Trophoblast cell (in vitro differentiated cells and primary cell): ENCODE results near the gene MLXIP.

Experiments used
- DNase-seq, 2 donors: peaks; one replicate each; pipeline ENCODE4 v3.0.0-alpha.2; 2016
- H2AFZ ChIP-seq: 2 replicates; pipeline ENCODE4 v1.6.1; 2013; ENCODE audit warnings: low read length, moderate library complexity, mild to moderate bottlenecking; ENCODE audit not compliant: insufficient read depth, poor library complexity
- H2AK5ac ChIP-seq: 2 replicates; pipeline ENCODE4 v1.6.1; 2013; ENCODE audit warnings: mild to moderate bottlenecking, low read length
- H2BK120ac ChIP-seq: 2 replicates; pipeline ENCODE4 v1.6.1; 2013; ENCODE audit warnings: low read length, mild to moderate bottlenecking, moderate library complexity; ENCODE audit not compliant: insufficient read depth, poor library complexity
- H2BK12ac ChIP-seq: 2 replicates; pipeline ENCODE4 v1.6.1; 2013; ENCODE audit warnings: mild to moderate bottlenecking, low read length, moderate library complexity
- H2BK5ac ChIP-seq: 2 replicates; pipeline ENCODE4 v1.6.1; 2013; ENCODE audit warnings: low read length, low read depth, moderate library complexity, mild to moderate bottlenecking; ENCODE audit not compliant: poor library complexity
- H3K14ac ChIP-seq: 2 replicates; pipeline ENCODE4 v1.6.1; 2013; ENCODE audit warnings: mild to moderate bottlenecking, low read length
- H3K18ac ChIP-seq: 2 replicates; pipeline ENCODE4 v1.6.1; 2013; ENCODE audit warnings: mild to moderate bottlenecking, low read length
- H3K23ac ChIP-seq: 2 replicates; pipeline ENCODE4 v1.6.1; 2013; ENCODE audit warnings: low read length
- H3K27ac ChIP-seq: 2 replicates; pipeline ENCODE4 v1.5.1; 2013; ENCODE audit warnings: low read depth, mild to moderate bottlenecking, inconsistent platforms, low read length, moderate library complexity
- H3K27me3 ChIP-seq: 2 replicates; pipeline ENCODE4 v1.6.1; 2013; ENCODE audit warnings: inconsistent platforms, mild to moderate bottlenecking, low read length, moderate library complexity; ENCODE audit not compliant: insufficient read depth
- H3K36me3 ChIP-seq, 2 experiments: 1 replicate in 1 of 2; 2 replicates in 1 of 2; pipeline ENCODE4 v1.6.1; 2013; ENCODE audit warnings: low read length in 2 of 2, mild to moderate bottlenecking in 2 of 2, moderate library complexity in 1 of 2; ENCODE audit not compliant: insufficient read depth in 2 of 2, control insufficient read depth in 1 of 2
- H3K4ac ChIP-seq: 2 replicates; pipeline ENCODE4 v1.6.1; 2013; ENCODE audit warnings: low read depth, mild to moderate bottlenecking, low read length, moderate library complexity
- H3K4me1 ChIP-seq, 2 experiments: 1 replicate in 1 of 2; 2 replicates in 1 of 2; pipeline ENCODE4 v1.6.1; 2013; ENCODE audit warnings: low read length in 2 of 2, mild to moderate bottlenecking in 2 of 2, moderate library complexity in 1 of 2; ENCODE audit not compliant: insufficient read depth in 2 of 2, control insufficient read depth in 1 of 2
- H3K4me2 ChIP-seq: 2 replicates; pipeline ENCODE4 v1.6.1; 2013; ENCODE audit warnings: inconsistent platforms, mild to moderate bottlenecking, low read length, moderate library complexity
- H3K4me3 ChIP-seq: 2 replicates; pipeline ENCODE4 v1.5.1; 2013; ENCODE audit warnings: mild to moderate bottlenecking, low read depth, low read length, inconsistent platforms
- H3K79me1 ChIP-seq: one replicate; pipeline ENCODE4 v1.6.1; 2013; ENCODE audit warnings: low read length
- H3K79me2 ChIP-seq: 2 replicates; pipeline ENCODE4 v1.6.1; 2013; ENCODE audit warnings: low read length, mild to moderate bottlenecking; ENCODE audit not compliant: control insufficient read depth, insufficient read depth, poor library complexity
- H3K9ac ChIP-seq: 2 replicates; pipeline ENCODE4 v1.6.1; 2013; ENCODE audit warnings: mild to moderate bottlenecking, low read length
- H3K9me3 ChIP-seq: 2 replicates; pipeline ENCODE4 v1.6.1; 2013; ENCODE audit warnings: low read depth, mild to moderate bottlenecking, control low read depth, inconsistent platforms, low read length; ENCODE audit not compliant: insufficient read depth
- H4K12ac ChIP-seq: 2 replicates; pipeline ENCODE4 v1.6.1; 2013; ENCODE audit warnings: low read depth, mild to moderate bottlenecking, low read length, moderate library complexity
- H4K8ac ChIP-seq: 2 replicates; pipeline ENCODE4 v1.6.1; 2013; ENCODE audit warnings: low read depth, mild to moderate bottlenecking, low read length, moderate library complexity
- H4K91ac ChIP-seq: one replicate; pipeline ENCODE4 v1.6.1; 2013; ENCODE audit warnings: low read depth, mild to moderate bottlenecking, low read length, moderate library complexity
- WGBS: extraction: QIAGEN DNeasy Blood & Tissue Kit; methylation state at CpG from one replicate; pipeline ENCODE4 v1.1.7; 2013; ENCODE audit warnings: missing lambda C conversion rate; ENCODE audit not compliant: insufficient read length, insufficient coverage; ENCODE audit errors: extremely low coverage; 5-methylcytosine and 5-hydroxymethylcytosine counted together

Gene MLXIP

GRCh38 chr12:122049827-122050226 is 28.7 kb upstream of the MLXIP start:
- H2BK5ac ChIP-seq, result no peak overlapping the region
- no peak for DNase-seq
- H3K9ac ChIP-seq, result no peak overlapping the region

GRCh38 chr12:122050706-122051105 is 27.9 kb upstream of the MLXIP start:
- H4K8ac ChIP-seq, result no peak overlapping the region
- no peaks in the 10 kb centered on the region for H3K79me2 ChIP-seq
- no peak overlapping the region for H2AK5ac ChIP-seq
- no peak overlapping the region for H3K4ac ChIP-seq
- H3K18ac ChIP-seq, result no peak overlapping the region
- H3K79me1 ChIP-seq, result no peaks in the 10 kb centered on the region
- no peak overlapping the region for H2AFZ ChIP-seq
- H3K36me3 ChIP-seq, result peaks cover 0 to 3% of the 10 kb centered on the region in 2 experiments
- H3K9me3 ChIP-seq, result peaks cover 3% of the 10 kb centered on the region
- H3K27ac ChIP-seq, result no peak overlapping the region
- no peak overlapping the region for H3K4me2 ChIP-seq
- no peak overlapping the region for H3K4me3 ChIP-seq
- no peak overlapping the region for H2BK120ac ChIP-seq
- no peak overlapping the region for H3K23ac ChIP-seq
- WGBS, result no CpG with 5 or more reads among the region's 20 CpGs
- no peaks in the 10 kb centered on the region for H3K27me3 ChIP-seq
- H3K14ac ChIP-seq, result no peak overlapping the region
- H3K4me1 ChIP-seq, result no peaks in the 10 kb centered on the region
- no peak for DNase-seq
- no peak overlapping the region for H3K9ac ChIP-seq
- no peak overlapping the region for H2BK5ac ChIP-seq
- H4K12ac ChIP-seq, result no peak overlapping the region
- no peak overlapping the region for H4K91ac ChIP-seq
- H2BK12ac ChIP-seq, result no peak overlapping the region

More at GRCh38 chr12:122049827-122050226, 28.7 kb upstream of the MLXIP start:
- Histone ChIP-seq H3K4me1 (no peaks in the 10 kb centered on the region), H3K14ac (no peak overlapping the region), H3K36me3 (peaks cover 0 to 1% of the 10 kb centered on the region in 2 experiments), H4K8ac (peak overlapping the region; percentile 53), H3K23ac (no peak overlapping the region), H4K12ac (no peak overlapping the region), H3K4me2 (no peak overlapping the region), H4K91ac (no peak overlapping the region), H2AK5ac (no peak overlapping the region), H3K27ac (no peak overlapping the region), H3K79me2 (no peaks in the 10 kb centered on the region), H2BK12ac (no peak overlapping the region), H3K79me1 (no peaks in the 10 kb centered on the region), H2BK120ac (no peak overlapping the region), H3K9me3 (peaks cover 3% of the 10 kb centered on the region), H2AFZ (no peak overlapping the region), H3K18ac (no peak overlapping the region), H3K4ac (no peak overlapping the region), H3K4me3 (no peak overlapping the region), H3K27me3 (no peaks in the 10 kb centered on the region)
- no CpG with 5 or more reads among the region's 9 CpGs for WGBS

- H3K4me3 ChIP-seq, result no peak overlapping the region
- H3K4me2 ChIP-seq, result no peak overlapping the region
- no peaks in the 10 kb centered on the region for H3K27me3 ChIP-seq
- no peak overlapping the region for H4K12ac ChIP-seq
- H3K79me1 ChIP-seq, result no peaks in the 10 kb centered on the region
- H2AFZ ChIP-seq, result no peak overlapping the region
- no peaks in the 10 kb centered on the region for H3K9me3 ChIP-seq
- H2BK120ac ChIP-seq, result no peak overlapping the region
- H3K18ac ChIP-seq, result no peak overlapping the region
- no peak overlapping the region for H3K27ac ChIP-seq
- no peak overlapping the region for H3K9ac ChIP-seq
- no peaks in the 10 kb centered on the region for H3K79me2 ChIP-seq
- no peaks in the 10 kb centered on the region for H3K4me1 ChIP-seq
- H3K14ac ChIP-seq, result no peak overlapping the region
- H2BK5ac ChIP-seq, result no peak overlapping the region
- peaks cover 0 to 3% of the 10 kb centered on the region in 2 experiments for H3K36me3 ChIP-seq
- H3K4ac ChIP-seq, result no peak overlapping the region
- no peak for DNase-seq
- no CpG with 5 or more reads among the region's 14 CpGs for WGBS
- no peak overlapping the region for H2BK12ac ChIP-seq
- no peak overlapping the region for H4K8ac ChIP-seq
- no peak overlapping the region for H3K23ac ChIP-seq
- H2AK5ac ChIP-seq, result no peak overlapping the region
- no peak overlapping the region for H4K91ac ChIP-seq
These were observed 27.2 kb upstream of the MLXIP start for GRCh38 chr12:122051231-122051876.

- H2BK120ac ChIP-seq, result no peak overlapping the region
- no CpG with 5 or more reads among the region's 2 CpGs for WGBS
- no peak for DNase-seq
- no peak overlapping the region for H3K14ac ChIP-seq
- H2AFZ ChIP-seq, result no peak overlapping the region
- no peak overlapping the region for H2AK5ac ChIP-seq
- H3K18ac ChIP-seq, result no peak overlapping the region
- H4K8ac ChIP-seq, result no peak overlapping the region
- H4K12ac ChIP-seq, result no peak overlapping the region
- peaks cover 3 to 4% of the 10 kb centered on the region in 2 experiments for H3K36me3 ChIP-seq
- no peaks in the 10 kb centered on the region for H3K79me1 ChIP-seq
- no peaks in the 10 kb centered on the region for H3K79me2 ChIP-seq
- H3K23ac ChIP-seq, result no peak overlapping the region
- no peak overlapping the region for H3K9ac ChIP-seq
- no peaks in the 10 kb centered on the region for H3K4me1 ChIP-seq
- no peak overlapping the region for H3K4me2 ChIP-seq
- H3K4ac ChIP-seq, result no peak overlapping the region
- H4K91ac ChIP-seq, result no peak overlapping the region
- no peak overlapping the region for H2BK5ac ChIP-seq
- no peak overlapping the region for H3K27ac ChIP-seq
- no peaks in the 10 kb centered on the region for H3K9me3 ChIP-seq
- no peak overlapping the region for H2BK12ac ChIP-seq
- no peak overlapping the region for H3K4me3 ChIP-seq
- H3K27me3 ChIP-seq, result no peaks in the 10 kb centered on the region
These were observed 26.3 kb upstream of the MLXIP start for GRCh38 chr12:122052285-122052684.
